MM.1S (cell line): Measurements from ENCODE around the gene ATRX.

Experiments
- DNase-seq: peaks from one replicate; pipeline ENCODE4 v3.0.0-alpha.2; 2015
- H2AFZ ChIP-seq: fragments of 300-600 bp; sonication (generic); 2 replicates; pipeline ENCODE4 v1.6.0; 2016; ENCODE audit warnings: antibody characterized with exemption, low read length
- H3F3A ChIP-seq: fragments of 300-600 bp; sonication (generic); 2 replicates; pipeline ENCODE4 v1.6.1; 2016; ENCODE audit warnings: mild to moderate bottlenecking, antibody characterized with exemption, low read length, moderate library complexity, mixed read lengths; ENCODE audit not compliant: insufficient read depth
- H3K27ac ChIP-seq: fragments of 300-600 bp; sonication (generic); 2 replicates; pipeline ENCODE4 v1.5.1; 2016; ENCODE audit warnings: mild to moderate bottlenecking, low read length
- H3K27me3 ChIP-seq: fragments of 300-600 bp; sonication (generic); replicated peaks from 2 replicates; pipeline ENCODE4 v1.6.0; 2016; ENCODE audit warnings: low read length; ENCODE audit not compliant: insufficient read depth
- H3K36me3 ChIP-seq: fragments of 300-600 bp; sonication (generic); replicated peaks from 2 replicates; pipeline ENCODE4 v1.6.1; 2016; ENCODE audit warnings: mild to moderate bottlenecking, low read length, mixed read lengths; ENCODE audit not compliant: insufficient read depth
- H3K4me1 ChIP-seq: fragments of 300-600 bp; sonication (generic); 2 replicates; pipeline ENCODE4 v1.6.1; 2016; ENCODE audit warnings: low read length, mixed read lengths
- H3K4me2 ChIP-seq: fragments of 300-600 bp; sonication (generic); 2 replicates; pipeline ENCODE4 v1.6.0; 2016; ENCODE audit warnings: low read depth, low read length
- H3K4me3 ChIP-seq: fragments of 300-600 bp; sonication (generic); 2 replicates; pipeline ENCODE4 v1.5.1; 2016; ENCODE audit warnings: low read length, mixed read lengths
- H3K79me2 ChIP-seq: fragments of 300-600 bp; sonication (generic); 2 replicates; pipeline ENCODE4 v1.6.1; 2016; ENCODE audit warnings: mixed run types, low read length, mixed read lengths
- H3K9ac ChIP-seq: fragments of 300-600 bp; sonication (generic); 2 replicates; pipeline ENCODE4 v1.6.1; 2016; ENCODE audit warnings: low read length, mixed read lengths
- H3K9me2 ChIP-seq: fragments of 300-600 bp; sonication (generic); replicated peaks from 2 replicates; pipeline ENCODE4 v1.6.1; 2016; ENCODE audit warnings: mild to moderate bottlenecking, low read length, mixed read lengths; ENCODE audit not compliant: insufficient read depth
- H3K9me3 ChIP-seq: fragments of 300-600 bp; sonication (generic); replicated peaks from 2 replicates; pipeline ENCODE4 v1.6.1; 2016; ENCODE audit warnings: mild to moderate bottlenecking, low read length, mixed read lengths; ENCODE audit not compliant: insufficient read depth
- H4K20me1 ChIP-seq: fragments of 300-600 bp; sonication (generic); 2 replicates; pipeline ENCODE4 v1.6.1; 2016; ENCODE audit warnings: mild to moderate bottlenecking, low read length, moderate library complexity, mixed read lengths; ENCODE audit not compliant: insufficient read depth
- EZH2 ChIP-seq: fragments of 300-600 bp; sonication (generic); optimal IDR thresholded peaks from 2 replicates; pipeline ENCODE3; 2017; ENCODE audit warnings: low read depth, mild to moderate bottlenecking, antibody characterized with exemption, low read length, mixed read lengths
- EZH2phosphoT487 ChIP-seq: fragments of 300-600 bp; sonication (generic); IDR thresholded peaks from 2 replicates; pipeline ENCODE4 v1.6.1; 2018; ENCODE audit warnings: antibody characterized with exemption, low read length
- TF ChIP-seq, protein P1 (sequence below): fragments of 300-600 bp; sonication (generic); IDR thresholded peaks from 2 replicates; pipeline ENCODE4 v1.5.1; 2016; ENCODE audit warnings: antibody characterized with exemption, low read length, mixed read lengths

Gene ATRX

DNA sequence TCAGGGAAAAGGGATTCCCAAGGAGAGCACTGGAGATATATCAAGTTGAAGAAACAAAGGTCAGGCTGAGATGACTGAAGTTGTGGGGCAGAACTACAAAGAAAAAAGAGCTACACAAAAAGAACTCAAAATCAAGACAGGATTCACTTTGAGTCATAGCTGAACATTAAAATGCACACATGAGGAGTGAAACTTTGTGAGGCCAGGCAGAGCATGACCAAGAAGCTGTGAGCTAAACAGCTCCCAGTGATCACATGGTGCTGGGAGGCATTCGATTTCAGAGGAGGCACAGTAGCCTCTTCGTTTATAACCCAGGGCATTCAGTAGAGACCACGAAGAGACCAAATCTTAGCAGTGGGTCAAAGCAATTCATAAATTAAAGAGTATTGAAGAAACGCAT lies 145.3 kb downstream of the ATRX start:
- no peak overlapping the region for H3K9ac ChIP-seq
- no peaks in the 10 kb centered on the region for H3K4me1 ChIP-seq
- no peak overlapping the region for H3K27ac ChIP-seq
- no peaks in the 10 kb centered on the region for H3K27me3 ChIP-seq
- no peaks in the 10 kb centered on the region for H3F3A ChIP-seq
- no peaks in the 10 kb centered on the region for H3K9me3 ChIP-seq
- no peaks in the 10 kb centered on the region for H3K36me3 ChIP-seq
- H4K20me1 ChIP-seq: no peaks in the 10 kb centered on the region
- no peak overlapping the region for H3K4me2 ChIP-seq
- no peaks in the 10 kb centered on the region for H3K79me2 ChIP-seq
- no peaks in the 10 kb centered on the region for H3K9me2 ChIP-seq
- TF ChIP-seq, protein P1, sequence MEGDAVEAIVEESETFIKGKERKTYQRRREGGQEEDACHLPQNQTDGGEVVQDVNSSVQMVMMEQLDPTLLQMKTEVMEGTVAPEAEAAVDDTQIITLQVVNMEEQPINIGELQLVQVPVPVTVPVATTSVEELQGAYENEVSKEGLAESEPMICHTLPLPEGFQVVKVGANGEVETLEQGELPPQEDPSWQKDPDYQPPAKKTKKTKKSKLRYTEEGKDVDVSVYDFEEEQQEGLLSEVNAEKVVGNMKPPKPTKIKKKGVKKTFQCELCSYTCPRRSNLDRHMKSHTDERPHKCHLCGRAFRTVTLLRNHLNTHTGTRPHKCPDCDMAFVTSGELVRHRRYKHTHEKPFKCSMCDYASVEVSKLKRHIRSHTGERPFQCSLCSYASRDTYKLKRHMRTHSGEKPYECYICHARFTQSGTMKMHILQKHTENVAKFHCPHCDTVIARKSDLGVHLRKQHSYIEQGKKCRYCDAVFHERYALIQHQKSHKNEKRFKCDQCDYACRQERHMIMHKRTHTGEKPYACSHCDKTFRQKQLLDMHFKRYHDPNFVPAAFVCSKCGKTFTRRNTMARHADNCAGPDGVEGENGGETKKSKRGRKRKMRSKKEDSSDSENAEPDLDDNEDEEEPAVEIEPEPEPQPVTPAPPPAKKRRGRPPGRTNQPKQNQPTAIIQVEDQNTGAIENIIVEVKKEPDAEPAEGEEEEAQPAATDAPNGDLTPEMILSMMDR: no peak
- TF ChIP-seq EZH2phosphoT487 (no peak), EZH2 (no peak)
- no peak overlapping the region for H3K4me3 ChIP-seq
- no peak for DNase-seq
- H2AFZ ChIP-seq: no peak overlapping the region

DNA sequence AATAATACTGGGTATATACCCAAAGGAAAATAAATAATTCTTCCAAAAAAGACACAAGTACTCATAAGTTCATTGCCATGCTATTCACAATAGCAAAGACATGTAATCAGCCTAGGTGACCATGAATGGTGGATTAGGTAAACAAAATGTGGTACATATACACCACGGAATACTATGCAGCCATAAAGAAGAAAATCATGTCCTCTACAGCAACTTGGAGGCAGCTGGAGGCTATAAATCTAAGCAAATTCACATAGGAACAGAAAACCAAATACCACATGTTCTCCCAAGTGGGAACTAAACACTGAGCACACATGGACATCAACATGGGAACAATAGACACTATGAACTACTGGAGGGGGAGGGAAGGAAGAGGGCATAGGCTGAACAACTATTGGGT lies 146.2 kb downstream of the ATRX start:
- Histone ChIP-seq H3K4me3 (no peak overlapping the region), H3K36me3 (no peaks in the 10 kb centered on the region), H2AFZ (no peak overlapping the region), H3K4me1 (no peaks in the 10 kb centered on the region), H3K79me2 (no peaks in the 10 kb centered on the region), H4K20me1 (no peaks in the 10 kb centered on the region), H3K9me3 (no peaks in the 10 kb centered on the region), H3K27me3 (no peaks in the 10 kb centered on the region), H3K9me2 (no peaks in the 10 kb centered on the region), H3F3A (no peaks in the 10 kb centered on the region), H3K9ac (no peak overlapping the region), H3K27ac (no peak overlapping the region), H3K4me2 (no peak overlapping the region)
- TF ChIP-seq, protein P1: no peak
- TF ChIP-seq EZH2phosphoT487 (no peak), EZH2 (no peak)
- no peak for DNase-seq

DNA sequence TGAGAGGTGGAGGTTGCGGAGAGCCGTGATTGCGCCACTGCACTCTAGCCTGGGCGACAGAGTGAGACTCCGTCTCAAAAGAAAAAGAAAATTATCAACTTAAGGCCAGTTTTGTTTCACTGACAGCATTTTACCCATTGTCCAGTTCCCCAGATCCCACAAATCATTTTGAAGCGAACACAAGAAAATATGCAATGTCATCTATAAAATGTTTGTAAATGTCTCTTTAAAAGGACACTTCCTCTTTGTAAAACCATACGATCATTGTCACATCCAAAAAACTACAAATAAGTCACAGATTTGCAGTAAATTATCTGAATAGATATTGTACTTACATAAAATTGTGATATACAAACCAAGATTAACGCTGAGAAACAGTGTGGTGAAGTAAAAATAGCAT lies 147.6 kb downstream of the ATRX start:
- Histone ChIP-seq H3K27ac (no peak overlapping the region), H3K79me2 (no peaks in the 10 kb centered on the region), H3K4me3 (no peak overlapping the region), H3K4me1 (no peaks in the 10 kb centered on the region), H4K20me1 (no peaks in the 10 kb centered on the region), H3K9me3 (no peaks in the 10 kb centered on the region), H2AFZ (no peak overlapping the region), H3K9me2 (no peaks in the 10 kb centered on the region), H3K9ac (no peak overlapping the region), H3K36me3 (no peaks in the 10 kb centered on the region), H3K27me3 (no peaks in the 10 kb centered on the region), H3F3A (no peaks in the 10 kb centered on the region), H3K4me2 (no peak overlapping the region)
- DNase-seq: no peak
- TF ChIP-seq, protein P1: no peak
- TF ChIP-seq EZH2 (no peak), EZH2phosphoT487 (no peak)

DNA sequence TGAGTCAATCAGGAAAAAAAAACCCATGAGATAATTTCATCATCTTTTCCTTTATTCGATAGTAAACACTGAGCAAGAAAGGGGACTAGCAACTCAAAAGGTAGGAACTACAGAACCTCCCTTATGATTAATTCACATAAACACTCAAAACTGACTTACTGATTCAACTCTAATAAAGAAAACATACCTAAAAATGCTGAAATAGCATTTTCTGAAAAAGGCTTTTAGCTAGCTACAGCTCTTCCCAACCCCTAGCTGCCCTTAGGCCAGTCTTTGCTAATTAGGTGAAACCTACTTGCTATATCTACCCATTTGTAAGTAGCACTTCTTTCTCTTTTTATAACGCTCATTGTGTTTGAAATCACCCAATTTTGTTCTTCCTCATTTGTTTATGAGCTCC lies 150.6 kb downstream of the ATRX start:
- no peak for TF ChIP-seq EZH2
- no peak for TF ChIP-seq EZH2phosphoT487
- TF ChIP-seq, protein P1: no peak
- H3K4me3 ChIP-seq: no peak overlapping the region
- no peaks in the 10 kb centered on the region for H3F3A ChIP-seq
- no peaks in the 10 kb centered on the region for H3K9me3 ChIP-seq
- H4K20me1 ChIP-seq: no peaks in the 10 kb centered on the region
- no peak overlapping the region for H3K27ac ChIP-seq
- no peaks in the 10 kb centered on the region for H3K79me2 ChIP-seq
- H3K9me2 ChIP-seq: no peaks in the 10 kb centered on the region
- no peak overlapping the region for H2AFZ ChIP-seq
- H3K4me2 ChIP-seq: no peak overlapping the region
- no peaks in the 10 kb centered on the region for H3K27me3 ChIP-seq
- no peaks in the 10 kb centered on the region for H3K36me3 ChIP-seq
- no peaks in the 10 kb centered on the region for H3K4me1 ChIP-seq
- no peak overlapping the region for H3K9ac ChIP-seq
- DNase-seq: no peak
